HPDE6-E6E7 (cell line): Measurements from ENCODE around the gene SNX9.

Source experiments
- DNase-seq: peaks from one replicate; pipeline ENCODE4 v3.0.0; 2011; ENCODE audit warnings: missing footprints; ENCODE audit errors: extremely low spot score

Gene SNX9

GRCh38 chr6:157978021-157978783, 155.2 kb downstream of the SNX9 start:
- DNase-seq, result no peak

DNA sequence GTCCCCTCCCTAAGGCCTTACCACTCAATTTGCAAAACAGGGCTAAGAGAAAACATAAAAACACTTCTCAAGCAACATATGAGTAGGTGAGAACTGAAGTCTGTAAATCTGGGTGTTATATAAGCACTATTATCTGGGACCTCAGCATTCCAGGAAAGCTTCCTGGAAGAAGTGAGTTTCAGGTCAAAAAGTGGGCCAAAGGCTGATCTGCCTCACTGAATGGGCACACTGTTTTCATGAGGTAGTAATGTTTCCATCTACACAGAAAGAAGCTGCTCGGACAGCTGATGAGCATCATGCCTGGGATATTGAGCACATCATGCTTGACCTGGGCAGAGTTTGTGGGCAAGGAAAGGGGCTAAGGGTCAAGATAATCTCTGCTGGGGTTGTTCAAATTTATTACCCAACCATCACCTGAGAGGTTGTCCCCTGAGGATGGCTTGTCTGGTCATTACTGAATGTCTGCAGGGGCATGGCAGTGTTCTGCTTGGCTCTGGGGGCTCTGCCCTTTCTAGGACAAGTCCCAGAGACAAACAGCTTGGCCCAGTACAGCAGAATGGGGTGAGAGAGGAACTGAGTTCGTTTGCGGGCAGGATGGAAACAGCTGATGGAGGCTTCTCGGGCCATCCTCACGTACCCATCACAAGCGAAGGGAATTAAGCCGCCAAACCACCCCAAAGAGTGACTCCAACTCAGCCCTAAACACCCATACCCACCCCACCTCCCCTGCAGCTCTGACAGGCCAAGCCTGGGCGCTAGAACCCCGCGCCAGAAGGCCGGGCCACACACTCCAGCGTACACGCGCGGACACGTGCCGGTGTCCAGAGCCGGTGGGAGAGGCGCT, 157.5 kb downstream of the SNX9 start:
- DNase-seq, result no peak

DNA sequence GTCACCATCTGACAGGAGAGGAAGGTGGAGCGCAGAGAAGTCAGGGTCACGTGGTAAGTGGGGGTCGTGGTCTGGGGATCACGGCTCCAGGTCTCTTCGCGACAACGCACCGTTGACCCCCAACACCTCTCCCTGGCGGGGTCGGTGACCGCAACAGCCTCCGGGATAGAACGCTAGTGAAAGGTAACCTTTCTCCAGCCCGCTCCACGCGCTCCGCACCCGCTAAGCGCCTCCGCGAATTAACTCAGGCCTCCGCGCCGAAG, 158.0 kb downstream of the SNX9 start:
- DNase-seq, result no peak

GRCh38 chr6:157981395-157982101, 158.5 kb downstream of the SNX9 start, which contains the start of gene SYNJ2:
Gene SYNJ2, plus strand, starts transcription at chr6:157981863. Its CDS starts 99 bp downstream, at chr6:157981962.
- DNase-seq, result peak; percentile 75

GRCh38 chr6:157982102-157982562, 159.1 kb downstream of the SNX9 start:
- peak; percentile 45 for DNase-seq

- DNase-seq, result no peak
These were observed 159.7 kb downstream of the SNX9 start for GRCh38 chr6:157982563-157983405.

GRCh38 chr6:157983406-157984119, 160.5 kb downstream of the SNX9 start:
- DNase-seq, result no peak

DNA sequence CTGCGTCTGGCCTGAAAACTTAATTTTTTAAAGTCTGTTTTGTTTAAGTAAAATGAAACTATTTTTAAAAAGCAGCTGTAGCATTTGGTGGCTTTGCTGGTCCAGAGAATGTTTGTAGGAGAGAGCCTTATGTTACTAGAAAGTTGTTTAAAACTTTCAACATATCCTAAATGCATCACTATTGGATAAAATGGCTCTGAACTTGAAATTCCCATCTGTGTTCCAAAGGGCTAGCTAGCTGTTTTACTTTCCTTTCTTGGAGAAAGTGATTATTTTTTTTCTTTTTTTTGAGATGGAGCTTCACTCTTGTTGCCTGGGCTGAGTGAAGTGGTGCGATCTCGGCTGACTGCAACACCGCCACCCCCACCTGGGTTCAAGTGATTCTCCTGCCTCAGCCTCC, 161.1 kb downstream of the SNX9 start:
- DNase-seq, result no peak

GRCh38 chr6:157984686-157985225, 161.7 kb downstream of the SNX9 start:
- no peak for DNase-seq

DNA sequence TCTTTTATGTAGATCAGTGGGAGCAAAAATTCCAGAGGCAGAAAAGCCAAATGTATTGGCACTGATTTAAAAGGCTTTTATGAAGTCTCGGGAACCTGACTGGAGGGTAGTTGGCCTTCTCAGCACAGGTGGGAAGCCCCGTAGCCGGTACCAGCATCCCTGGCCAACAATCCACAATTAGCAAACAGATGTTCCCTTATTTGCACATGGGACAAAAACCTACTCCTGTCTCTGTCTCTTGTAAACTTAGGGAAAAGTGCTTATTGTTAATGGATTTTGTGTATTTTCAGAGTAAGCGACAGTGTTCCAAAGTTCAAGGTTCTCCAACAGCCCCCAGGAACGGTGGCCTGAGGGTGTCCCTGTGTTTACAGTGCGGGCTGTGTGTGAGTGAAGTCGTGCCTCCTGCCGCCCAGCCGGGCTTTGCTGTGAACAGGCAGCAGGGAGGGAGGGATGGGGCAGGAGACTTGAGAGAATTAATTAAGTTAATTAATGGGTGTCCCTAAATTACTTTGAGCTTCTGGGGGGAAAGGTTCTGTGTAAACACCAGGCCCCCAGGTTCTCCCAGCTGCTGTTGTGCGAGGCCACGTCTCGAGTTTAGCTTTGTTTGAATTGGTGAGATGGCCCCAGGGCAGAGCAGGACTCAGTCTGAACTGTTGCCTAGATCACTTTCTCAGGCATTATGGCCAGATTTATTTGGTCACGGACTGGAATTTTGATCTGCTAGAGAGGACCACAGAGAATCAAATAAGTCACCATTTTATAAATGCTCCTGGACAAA, 162.5 kb downstream of the SNX9 start:
- no peak for DNase-seq

DNA sequence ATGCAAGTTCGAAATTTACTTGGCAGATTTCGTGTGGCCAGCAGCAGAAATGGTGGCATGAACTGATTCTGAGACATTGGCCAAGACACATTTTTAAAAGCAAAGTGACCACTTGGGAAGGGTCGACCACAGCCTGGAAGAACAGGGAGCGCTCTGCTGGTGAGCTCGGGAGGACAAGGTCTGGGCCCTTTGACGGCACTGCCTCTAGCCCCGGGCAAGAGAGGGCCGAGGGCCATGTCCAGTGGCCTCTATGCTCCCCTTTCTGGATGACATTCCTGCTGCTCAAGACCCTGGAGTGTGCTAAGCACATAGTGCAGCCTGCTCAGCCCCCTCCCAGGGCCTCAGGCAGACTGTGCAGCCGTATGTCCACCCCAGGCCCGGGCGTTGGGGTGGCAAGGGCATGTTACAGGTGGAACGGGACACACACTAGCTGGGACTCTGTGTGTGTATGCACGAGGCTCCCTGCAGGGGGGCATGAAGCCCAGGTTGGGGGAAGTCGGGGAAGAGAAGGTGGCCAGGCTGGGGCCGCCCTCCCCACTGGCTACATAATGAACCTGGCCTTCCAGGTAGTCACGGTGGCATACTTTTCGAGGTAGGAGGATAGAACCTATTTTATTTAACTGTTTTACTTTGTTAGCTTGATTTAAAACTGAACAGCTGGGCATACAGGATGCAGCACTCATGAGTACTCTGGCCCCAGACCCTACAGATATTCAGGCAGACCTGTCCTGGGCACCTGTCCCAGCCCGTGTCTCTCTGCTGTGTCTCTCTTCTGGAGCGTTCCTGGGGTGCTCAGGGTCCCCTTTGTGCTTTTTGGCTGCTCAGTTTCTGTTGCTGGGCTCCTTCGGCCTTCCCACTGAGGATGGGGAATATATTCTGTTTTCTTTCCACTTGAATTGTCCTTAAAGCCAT, 165.0 kb downstream of the SNX9 start:
- DNase-seq, result no peak

DNA sequence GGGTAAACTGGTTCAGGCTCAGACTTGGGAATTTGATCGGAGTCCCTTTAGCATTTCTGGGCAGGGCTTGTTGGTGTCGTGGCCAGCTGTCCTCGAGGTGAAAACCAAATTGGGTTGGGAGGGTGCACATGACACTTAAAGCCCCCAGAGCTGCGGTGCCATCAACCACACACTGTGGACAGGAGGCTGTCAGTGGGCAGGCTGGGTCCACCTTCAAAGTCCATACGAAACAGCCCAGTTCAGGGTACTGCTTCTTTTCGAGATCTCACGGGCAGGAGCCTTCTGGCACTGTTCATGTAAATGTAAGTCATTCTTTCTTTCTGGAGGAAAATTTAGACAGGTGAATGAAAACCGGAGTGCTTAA, 165.6 kb downstream of the SNX9 start:
- no peak for DNase-seq

GRCh38 chr6:157989541-157990289, 166.7 kb downstream of the SNX9 start:
- DNase-seq, result no peak

GRCh38 chr6:157990321-157991066, 167.4 kb downstream of the SNX9 start:
- no peak for DNase-seq

DNA sequence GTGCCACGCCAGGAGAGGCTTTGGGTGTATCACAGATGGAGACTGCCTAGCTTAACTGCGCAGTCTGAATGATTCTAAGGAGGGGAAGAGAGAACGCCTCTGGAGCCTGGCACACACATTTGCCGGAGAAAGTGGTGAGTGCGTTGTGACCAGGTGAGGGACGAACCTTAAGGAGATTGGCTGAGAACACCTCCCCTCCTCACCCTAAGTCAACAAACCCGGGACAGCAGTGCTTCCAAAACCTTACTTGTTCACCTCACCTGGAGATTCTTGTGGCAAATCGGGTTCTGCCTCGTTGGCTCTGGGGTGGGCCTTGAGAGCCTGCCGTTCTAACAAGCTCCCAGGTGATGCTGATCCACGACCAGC, 168.0 kb downstream of the SNX9 start:
- no peak for DNase-seq

- no peak for DNase-seq
These were observed 170.0 kb downstream of the SNX9 start for GRCh38 chr6:157993076-157993475.

GRCh38 chr6:157994125-157994795, 171.2 kb downstream of the SNX9 start:
- DNase-seq, result no peak
